Activated T-helper 1 cell treated with anti-CD3 and anti-CD28 coated beads, Interleukin-2, amount 50 U/mL, for 16 hours (primary cell): ENCODE measurements around the gene PUS7L.

ENCODE experiments used
- DNase-seq, 2 donors: peaks; one replicate each; pipeline ENCODE4 v3.0.0-alpha.2; 2020; ENCODE audit warnings: low read depth in 1 of 2, low spot score in 1 of 2

The PUS7L gene

GRCh38 chr12:43675048-43675904, 83.3 kb downstream of the PUS7L start:
- DNase-seq: no peak

GRCh38 chr12:43669373-43669772, 89.2 kb downstream of the PUS7L start:
- DNase-seq: no peak
